ENCODE measurements around the gene DNAH17. TPM values are rescaled to one million over a fixed set of nuclear protein-coding genes. Genes with fewer than 3 reads are reported as not detected.

Gene DNAH17
- total RNA-seq, 3 donors from 2014 or later (not counting 1 experiment from before 2014, with no cell fraction given): 0.16 to 0.25 (median 0.24) TPM

DNA sequence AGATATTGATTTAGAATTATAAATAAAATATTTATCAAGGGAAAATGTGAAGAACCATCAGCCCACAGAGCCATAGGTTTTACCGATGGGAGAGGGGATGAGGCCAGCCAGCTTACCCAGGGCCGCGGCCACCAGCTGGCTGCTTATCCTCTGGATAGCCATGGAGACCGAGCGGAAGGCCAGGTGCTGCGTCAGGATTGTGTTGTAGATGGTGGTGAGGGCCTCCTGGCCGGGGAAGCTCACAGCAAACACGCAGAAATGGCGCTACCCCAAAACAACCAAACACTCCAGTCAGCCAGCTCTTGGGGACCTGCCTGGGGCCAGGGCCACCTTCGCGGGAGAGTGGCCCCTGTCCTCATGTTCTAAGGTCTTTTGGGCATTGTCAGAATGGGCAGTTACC lies 97.8 kb downstream of the DNAH17 start:
- Mint-ChIP-seq H3K4me3 (no peak overlapping the region), H3K36me3 (no peaks in the 10 kb centered on the region), H3K4me1 (peaks cover 17 to 20% of the 10 kb centered on the region in 2 donors), H3K27me3 (ENCODE audit: low read depth in 2 of 2) (peaks cover 16 to 19% of the 10 kb centered on the region in 2 donors), H3K9me3 (no peaks in the 10 kb centered on the region), H3K27ac (no peak overlapping the region)
- Histone ChIP-seq H3K36me3 (ENCODE audit: control insufficient read depth, insufficient read depth, low read length) (no peaks in the 10 kb centered on the region), H3K4me3 (ENCODE audit: low read length) (no peak overlapping the region), H3K27ac (ENCODE audit: low read length) (no peak overlapping the region), H3K4me1 (ENCODE audit: control insufficient read depth, insufficient read depth, low read length) (peaks cover 30% of the 10 kb centered on the region), H3K9me3 (ENCODE audit: control insufficient read depth, insufficient read depth, low read length) (peaks cover 12% of the 10 kb centered on the region), H3K27me3 (ENCODE audit: control insufficient read depth, insufficient read depth, low read length) (peaks cover 5% of the 10 kb centered on the region)
- intact Hi-C loops (cut with micrococcal nuclease): no loop called here
- no peak for TF ChIP-seq CTCF (IDR thresholded peaks at IDR 0.05)
- WGBS (ENCODE audit: insufficient coverage): 91% methylated on average over 11 of the region's 11 CpGs
- no peak for ATAC-seq
- DNase-seq: no peak

DNA sequence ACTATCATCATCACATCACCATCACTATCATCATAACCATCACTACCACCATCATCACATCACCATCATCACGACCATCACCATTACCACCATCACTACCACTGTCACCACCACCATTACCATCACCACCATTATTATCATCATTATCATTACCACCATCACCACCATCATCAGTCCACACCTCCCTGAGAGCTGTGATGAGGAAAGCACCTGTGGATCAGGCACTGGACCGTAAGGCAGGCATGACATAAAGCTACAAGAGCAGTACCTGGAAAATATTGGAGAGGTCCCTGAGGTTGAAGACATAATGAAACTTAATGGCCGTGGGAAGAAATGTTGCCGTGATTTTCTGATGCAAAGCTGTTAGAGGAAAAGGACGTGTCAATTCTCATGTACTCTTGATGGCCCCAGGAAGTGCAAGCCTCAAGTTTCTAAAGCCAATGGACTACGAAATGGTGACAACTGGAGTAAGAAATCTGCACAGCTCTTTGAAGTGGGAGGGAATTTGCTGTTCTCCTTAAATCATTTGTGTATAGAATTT lies 98.4 kb downstream of the DNAH17 start:
- DNase-seq: no peak
- WGBS (ENCODE audit: insufficient coverage): 89% methylated on average over 6 of the region's 6 CpGs
- intact Hi-C loops (cut with micrococcal nuclease): no loop called here
- Mint-ChIP-seq H3K27me3 (ENCODE audit: low read depth in 2 of 2) (peaks cover 11 to 14% of the 10 kb centered on the region in 2 donors), H3K9me3 (no peaks in the 10 kb centered on the region), H3K4me3 (no peak overlapping the region), H3K27ac (no peak overlapping the region), H3K4me1 (peaks cover 15 to 21% of the 10 kb centered on the region in 2 donors), H3K36me3 (no peaks in the 10 kb centered on the region)
- Histone ChIP-seq H3K4me1 (ENCODE audit: control insufficient read depth, insufficient read depth, low read length) (peaks cover 31% of the 10 kb centered on the region), H3K36me3 (ENCODE audit: control insufficient read depth, insufficient read depth, low read length) (no peaks in the 10 kb centered on the region), H3K27ac (ENCODE audit: low read length) (no peak overlapping the region), H3K4me3 (ENCODE audit: low read length) (no peak overlapping the region), H3K9me3 (ENCODE audit: control insufficient read depth, insufficient read depth, low read length) (peaks cover 17% of the 10 kb centered on the region), H3K27me3 (ENCODE audit: control insufficient read depth, insufficient read depth, low read length) (peaks cover 3% of the 10 kb centered on the region)
- ATAC-seq: no peak
- no peak for TF ChIP-seq CTCF (IDR thresholded peaks at IDR 0.05)

DNA sequence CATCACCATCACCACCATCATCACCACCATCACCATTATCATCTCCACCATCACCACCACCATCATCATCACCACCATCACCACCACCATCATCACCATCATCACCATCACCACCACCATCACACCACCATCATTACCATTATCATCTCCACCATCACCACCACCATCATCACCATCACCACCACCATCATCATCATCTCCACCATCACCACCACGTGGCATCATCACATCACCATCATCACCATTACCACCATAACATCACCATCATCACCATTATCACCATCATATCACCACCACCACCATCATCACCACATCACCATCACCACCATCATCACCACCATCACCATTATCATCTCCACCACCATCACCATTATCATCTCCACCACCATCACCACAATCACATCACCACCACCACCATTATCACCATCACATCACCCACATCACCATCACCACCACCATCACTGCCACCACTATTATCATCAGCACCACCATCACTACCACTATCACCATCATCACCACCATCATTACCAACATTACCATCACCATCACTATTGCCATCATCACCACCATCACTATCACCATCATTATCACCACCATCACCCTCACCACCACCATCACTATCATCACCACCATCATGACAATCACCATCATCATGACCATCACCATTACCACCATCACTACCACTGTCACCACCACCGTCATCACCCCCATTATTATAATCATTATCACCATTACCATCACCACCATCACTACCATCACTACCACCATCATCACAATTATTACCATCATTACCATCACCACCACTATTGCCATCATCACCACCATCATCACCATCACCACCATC lies 99.1 kb downstream of the DNAH17 start:
- Mint-ChIP-seq H3K4me1 (peaks cover 15 to 21% of the 10 kb centered on the region in 2 donors), H3K4me3 (no peak overlapping the region), H3K27me3 (ENCODE audit: low read depth in 2 of 2) (peaks cover 11 to 14% of the 10 kb centered on the region in 2 donors), H3K27ac (no peak overlapping the region), H3K9me3 (no peaks in the 10 kb centered on the region), H3K36me3 (no peaks in the 10 kb centered on the region)
- intact Hi-C loops (cut with micrococcal nuclease): no loop called here
- H3K9me3 ChIP-seq (ENCODE audit: control insufficient read depth, insufficient read depth, low read length): peaks cover 17% of the 10 kb centered on the region
- H3K27ac ChIP-seq (ENCODE audit: low read length): no peak overlapping the region
- peaks cover 33% of the 10 kb centered on the region for H3K4me1 ChIP-seq (ENCODE audit: control insufficient read depth, insufficient read depth, low read length)
- no peak overlapping the region for H3K4me3 ChIP-seq (ENCODE audit: low read length)
- no peak for TF ChIP-seq CTCF (IDR thresholded peaks at IDR 0.05)
- ATAC-seq (no peak), DNase-seq (no peak)
- 84% methylated on average over 2 of the region's 2 CpGs for WGBS (ENCODE audit: insufficient coverage)
- peaks cover 2% of the 10 kb centered on the region for H3K27me3 ChIP-seq (ENCODE audit: control insufficient read depth, insufficient read depth, low read length)
- no peaks in the 10 kb centered on the region for H3K36me3 ChIP-seq (ENCODE audit: control insufficient read depth, insufficient read depth, low read length)
